K562 (cell line): ENCODE data around the gene HUNK. TPM values are rescaled to one million over a fixed set of nuclear protein-coding genes. Genes with fewer than 3 reads are reported as not detected.

ENCODE experiments used
- ATAC-seq: fragments of 200-7000 bp; cut with Tn5 transposase; 3 replicates; pipeline ENCODE4 v1.9.1; 2020; ENCODE audit warnings: moderate library complexity
- BruUV-seq: library from RNA; stranded (reverse); fragments of 400-500 nt; replicated peaks from 2 replicates; lab custom pipeline; 2021; lab: Mats Ljungman, UMichigan
- CTCF ChIA-PET: fragments of 300-600 bp; formaldehyde crosslinking; extraction: SDS; loops from one replicate; lab custom pipeline; 2021; ENCODE audit warnings: low intra/inter-chr PET ratio; lab: Yijun Ruan, JAX
- POLR2A ChIA-PET: fragments of 300-600, 350-650 bp; sonication (Branson Sonifier 250); formaldehyde crosslinking; extraction: SDS; loops from one replicate; lab custom pipeline; 2021; ENCODE audit warnings: antibody characterized with exemption, inconsistent platforms; lab: Yijun Ruan, JAX
- DNase-seq, 4 experiments: peaks; one replicate each; pipeline versions ENCODE4 v3.0.0 to v3.0.0-alpha.2; 2011 to 2018; ENCODE audit warnings: low spot score in 3 of 4, mixed read lengths in 3 of 4; ENCODE audit errors: extremely low read depth in 1 of 4
- FAIRE-seq: peaks from 2 replicates; lab custom pipeline; 2011; peaks lifted over from hg19 to GRCh38; lab: Jason Lieb, UNC
- H2AFZ ChIP-seq: 2 replicates; pipeline ENCODE4 v1.6.0; 2011; ENCODE audit warnings: low read depth, low read length, control low read depth, inconsistent platforms
- H3K27ac ChIP-seq: fragments of 200-600 bp; 3 replicates; pipeline ENCODE4 v1.8.0; 2011; ENCODE audit warnings: low read depth, mild to moderate bottlenecking, control low read depth, inconsistent platforms, low read length, moderate library complexity, mixed read lengths; ENCODE audit errors: extremely low read depth
- H3K27me3 ChIP-seq, 2 experiments: fragments of 300-600 bp in 1 of 2; 2 replicates in 1 of 2; 3 replicates in 1 of 2; pipeline versions ENCODE4 v1.6.0 to v1.8.0; 2011; ENCODE audit warnings: inconsistent platforms in 2 of 2, low read length in 2 of 2, mild to moderate bottlenecking in 1 of 2, mixed read lengths in 1 of 2, moderate library complexity in 1 of 2; ENCODE audit not compliant: control insufficient read depth in 2 of 2, insufficient read depth in 2 of 2
- H3K36me3 ChIP-seq: fragments of 300-600 bp; 3 replicates; pipeline ENCODE4 v1.8.0; 2011; ENCODE audit warnings: mild to moderate bottlenecking, low read length, inconsistent platforms; ENCODE audit not compliant: control insufficient read depth, insufficient read depth
- H3K4me1 ChIP-seq, 2 experiments: fragments of 200-600 bp in 1 of 2; replicated peaks in 1 of 2; 2 replicates in 1 of 2; 3 replicates in 1 of 2; pipeline versions ENCODE4 v1.5.1 to v1.8.0; 2011; ENCODE audit warnings: inconsistent platforms in 2 of 2, low read length in 2 of 2, mild to moderate bottlenecking in 1 of 2, mixed read lengths in 1 of 2, moderate library complexity in 1 of 2; ENCODE audit not compliant: control insufficient read depth in 2 of 2, insufficient read depth in 2 of 2
- H3K4me2 ChIP-seq: 2 replicates; pipeline ENCODE4 v1.6.1; 2011; ENCODE audit warnings: low read length, control low read depth, inconsistent platforms, mixed read lengths; ENCODE audit not compliant: insufficient read depth
- H3K4me3 ChIP-seq: fragments of 200-600 bp; sonication (generic), shearing (Covaris generic); 2 replicates; pipeline ENCODE4 v1.5.1; 2016; ENCODE audit warnings: control low read depth, inconsistent platforms
- H3K79me2 ChIP-seq: fragments of 200-600 bp; 3 replicates; pipeline ENCODE4 v1.8.0; 2011; ENCODE audit warnings: low read length, inconsistent platforms; ENCODE audit not compliant: control insufficient read depth, insufficient read depth
- H3K9ac ChIP-seq, 2 experiments: 2 replicates each; pipeline versions ENCODE4 v1.6.0 to v1.6.1; 2011; ENCODE audit warnings: low read depth in 2 of 2, low read length in 2 of 2, control low read depth in 1 of 2, inconsistent platforms in 1 of 2, mild to moderate bottlenecking in 1 of 2, mixed read lengths in 1 of 2; ENCODE audit not compliant: insufficient read depth in 1 of 2
- H3K9me1 ChIP-seq: one replicate; pipeline ENCODE4 v1.6.0; 2011; ENCODE audit warnings: inconsistent platforms, mild to moderate bottlenecking, low read length, moderate library complexity; ENCODE audit not compliant: control insufficient read depth, insufficient read depth
- H3K9me3 ChIP-seq: replicated peaks from 2 replicates; pipeline ENCODE4 v1.5.1; 2011; ENCODE audit warnings: low read depth, low read length, inconsistent platforms; ENCODE audit not compliant: control insufficient read depth, insufficient read depth
- H4K20me1 ChIP-seq: replicated peaks from 2 replicates; pipeline ENCODE4 v1.6.1; 2011; ENCODE audit warnings: low read length, inconsistent platforms, mixed read lengths; ENCODE audit not compliant: control insufficient read depth, insufficient read depth
- ASH1L ChIP-seq: fragments of 450-650 bp; IDR thresholded peaks from 2 replicates; pipeline ENCODE4 v1.6.1; 2018; ENCODE audit warnings: borderline replicate concordance, mild to moderate bottlenecking, low read depth; ENCODE audit not compliant: partially characterized antibody
- ELF1 ChIP-seq: fragments of 200-800 bp; sonication (Bioruptor generic); IDR thresholded peaks from 2 replicates; pipeline ENCODE4 v1.6.1; 2016; ENCODE audit warnings: missing genetic modification characterization, missing compliant biosample characterization
- EP400 ChIP-seq: fragments of 450-650 bp; IDR thresholded peaks from 2 replicates; pipeline ENCODE4 v1.6.1; 2017; ENCODE audit warnings: antibody characterized with exemption, mild to moderate bottlenecking, moderate library complexity
- HBP1 ChIP-seq: fragments of 450-650 bp; formaldehyde crosslinking; IDR thresholded peaks from 2 replicates; pipeline ENCODE4 v1.4.0; 2022; ENCODE audit warnings: missing genetic modification characterization
- HDAC6 ChIP-seq: IDR thresholded peaks from 2 replicates; pipeline ENCODE4 v1.6.1; 2012; ENCODE audit warnings: low read depth, mild to moderate bottlenecking, control low read depth, inconsistent platforms, low read length, moderate library complexity
- HDGF ChIP-seq: fragments of 450-650 bp; IDR thresholded peaks from 2 replicates; pipeline ENCODE4 v1.6.1; 2016
- HNRNPUL1 ChIP-seq: fragments of 200-400 bp; formaldehyde crosslinking; IDR thresholded peaks from 2 replicates; pipeline ENCODE4 v1.6.1; 2017; ENCODE audit warnings: low read length
- IRF1 ChIP-seq: sonication (generic); formaldehyde crosslinking; IDR thresholded peaks from 2 replicates; pipeline ENCODE4 v1.8.0; 2022; ENCODE audit warnings: missing genetic modification reagents, mild to moderate bottlenecking, borderline replicate concordance
- PHTF2 ChIP-seq: fragments of 250-450 bp; sonication (Bioruptor Pico); IDR thresholded peaks from 2 replicates; pipeline ENCODE4 v1.5.0; 2021; ENCODE audit warnings: mild to moderate bottlenecking
- RBM14 ChIP-seq: fragments of 200-400 bp; formaldehyde crosslinking; IDR thresholded peaks from 2 replicates; pipeline ENCODE4 v1.6.1; 2018; ENCODE audit warnings: low read depth, mild to moderate bottlenecking, low read length, moderate library complexity, borderline replicate concordance; ENCODE audit not compliant: insufficient read depth
- RBM34 ChIP-seq: fragments of 200-400 bp; formaldehyde crosslinking; IDR thresholded peaks from 2 replicates; pipeline ENCODE4 v1.6.1; 2018; ENCODE audit warnings: low read length, borderline replicate concordance; ENCODE audit not compliant: insufficient read depth
- RNF2 ChIP-seq: sonication (generic); IDR thresholded peaks from 2 replicates; pipeline ENCODE4 v1.6.1; 2016
- SMAD4 ChIP-seq: fragments of 250-450 bp; sonication (Bioruptor Pico); conservative IDR thresholded peaks from 2 replicates; pipeline ENCODE4 v1.8.0; 2021; ENCODE audit warnings: inconsistent platforms, mild to moderate bottlenecking, moderate library complexity
- STAT5B ChIP-seq: fragments of 250-450 bp; sonication (Bioruptor Pico); IDR thresholded peaks from 2 replicates; pipeline ENCODE4 v1.8.0; 2021; ENCODE audit warnings: mild to moderate bottlenecking, inconsistent platforms
- XRCC3 ChIP-seq: fragments of 450-650 bp; IDR thresholded peaks from 2 replicates; pipeline ENCODE4 v1.6.1; 2017; ENCODE audit warnings: mild to moderate bottlenecking, moderate library complexity
- YBX1 ChIP-seq: fragments of 450-650 bp; IDR thresholded peaks from 2 replicates; pipeline ENCODE4 v1.7.1; 2016; ENCODE audit warnings: mild to moderate bottlenecking
- ZFPM2 ChIP-seq: fragments of 250-450 bp; sonication (Bioruptor Pico); IDR thresholded peaks from 2 replicates; pipeline ENCODE4 v1.5.1; 2022; ENCODE audit warnings: mild to moderate bottlenecking
- ZNF133 ChIP-seq: fragments of 250-450 bp; sonication (Bioruptor Pico); IDR thresholded peaks from 2 replicates; pipeline ENCODE4 v1.4.0; 2020; ENCODE audit warnings: mild to moderate bottlenecking
- ZNF639 ChIP-seq, 2 experiments: fragments of 200-800 bp in 1 of 2; sonication (Bioruptor generic) in 1 of 2; sonication (generic) in 1 of 2; formaldehyde crosslinking in 1 of 2; IDR thresholded peaks in 1 of 2; conservative IDR thresholded peaks in 1 of 2; 2 replicates each; pipeline versions ENCODE4 v1.5.0 to v1.6.1; 2016 to 2020; ENCODE audit warnings: missing compliant biosample characterization in 1 of 2, missing genetic modification characterization in 1 of 2, missing genetic modification reagents in 1 of 2
- ZNF668 ChIP-seq: fragments of 250-450 bp; sonication (Bioruptor Pico); IDR thresholded peaks from 2 replicates; pipeline ENCODE4 v1.8.0; 2022; ENCODE audit warnings: mild to moderate bottlenecking, inconsistent platforms
- WGBS: fragments of 100-300 bp; shearing (Covaris generic); methylation state at CpG from one replicate; pipeline ENCODE4 v1.1.6; 2016; ENCODE audit warnings: low coverage, mixed read lengths; ENCODE audit not compliant: insufficient coverage; ENCODE audit errors: missing lambda C conversion rate; 5-methylcytosine and 5-hydroxymethylcytosine counted together
- in situ Hi-C: fragments of 300-500 bp; cut with MboI; formaldehyde crosslinking; loops from 4 replicates; pipeline ENCODE4 v1.15.0; 2018; ENCODE audit warnings: inconsistent platforms, mixed read lengths
- intact Hi-C: fragments of 100-400 bp; cut with micrococcal nuclease; formaldehyde crosslinking; loops from 2 replicates; pipeline ENCODE4 v1.14.2; 2022
- polyA plus RNA-seq, 8 experiments: library from polyadenylated mRNA; depleted of rRNA in 4 of 8; stranded (reverse) in 5 of 8; unstranded in 3 of 8; fragments of >200 nt; fragmentation: Nextera tagmentation in 2 of 8; fragmentation: Illumina TruSeq in 1 of 8; extraction: Ambion mirVana in 2 of 8; extraction: Trizol in 1 of 8; gene quantifications; 2 replicates each; pipeline versions ENCODE4 v1.2.1 to v1.2.3, GENCODE V29; 2011 to 2014; ENCODE audit warnings: inconsistent platforms in 1 of 8, missing spikeins in 1 of 8
- total RNA-seq, 7 experiments: library from RNA; depleted of rRNA in 6 of 7; stranded (reverse); fragments of >200 nt in 6 of 7; fragmentation: Illumina TruSeq in 2 of 7; extraction: Trizol in 2 of 7; gene quantifications; 2 replicates each; pipeline versions ENCODE4 v1.2.1 to v1.2.3, GENCODE V29; 2011 to 2021; ENCODE audit warnings: low replicate concordance in 1 of 7

Gene HUNK
- total and polyA plus RNA-seq, 9 of the 15 experiments (the other 6 are each of a cell fraction or from before 2014, with no cell fraction given): not detected

- no peak overlapping the region for H3K4me2 ChIP-seq
- BruUV-seq: no TSS peak
- no peak for DNase-seq
- H3K27ac ChIP-seq: no peak overlapping the region
- H3K4me3 ChIP-seq: no peak overlapping the region
- H3K4me1 ChIP-seq: no peaks in the 10 kb centered on the region
- TF ChIP-seq SMAD4 (CRISPR knock-in tag) (no peak), YBX1 (no peak), ZNF133 (no peak), ELF1 (no peak), HNRNPUL1 (no peak), ASH1L (no peak), RBM34 (no peak), ZFPM2 (no peak), XRCC3 (no peak), HBP1 (no peak), HDGF (no peak), HDAC6 (no peak), EP400 (no peak), STAT5B (CRISPR knock-in tag) (no peak), ZNF668 (no peak), PHTF2 (no peak), RNF2 (no peak), IRF1 (no peak), RBM14 (no peak), ZNF639 (CRISPR knock-in tag; conservative IDR thresholded peaks at IDR 0.05 in 1 of 2, IDR thresholded peaks at IDR 0.05 in 1 of 2) (no peak)
- no peak for FAIRE-seq
- no peak for ATAC-seq
- intact Hi-C loops: no loop called here
- H3K36me3 ChIP-seq: no peaks in the 10 kb centered on the region
- ChIA-PET CTCF (no interaction called here), POLR2A (interaction anchor here (0.7 kb wide), 2 partner anchors 10 to 549 kb away, joined by 3 read pairs; no protein-coding TSS in a partner anchor)
- H2AFZ ChIP-seq: no peak overlapping the region
- H3K9me1 ChIP-seq: no peaks in the 10 kb centered on the region
- no peak overlapping the region for H3K9ac ChIP-seq
- no peaks in the 10 kb centered on the region for H3K79me2 ChIP-seq
- H4K20me1 ChIP-seq: no peaks in the 10 kb centered on the region
- WGBS: 0% methylated on average over 3 of the region's 3 CpGs
- H3K27me3 ChIP-seq: peaks cover 2 to 12% of the 10 kb centered on the region in 2 experiments; a peak in 3 of 5 replicates
- H3K9me3 ChIP-seq: no peaks in the 10 kb centered on the region
- in situ Hi-C loops: no loop called here
These were observed 25.1 kb upstream of the HUNK start for GRCh38 chr21:31847761-31848160.
